ENCODE data around the gene PARS2.

Gene PARS2

DNA sequence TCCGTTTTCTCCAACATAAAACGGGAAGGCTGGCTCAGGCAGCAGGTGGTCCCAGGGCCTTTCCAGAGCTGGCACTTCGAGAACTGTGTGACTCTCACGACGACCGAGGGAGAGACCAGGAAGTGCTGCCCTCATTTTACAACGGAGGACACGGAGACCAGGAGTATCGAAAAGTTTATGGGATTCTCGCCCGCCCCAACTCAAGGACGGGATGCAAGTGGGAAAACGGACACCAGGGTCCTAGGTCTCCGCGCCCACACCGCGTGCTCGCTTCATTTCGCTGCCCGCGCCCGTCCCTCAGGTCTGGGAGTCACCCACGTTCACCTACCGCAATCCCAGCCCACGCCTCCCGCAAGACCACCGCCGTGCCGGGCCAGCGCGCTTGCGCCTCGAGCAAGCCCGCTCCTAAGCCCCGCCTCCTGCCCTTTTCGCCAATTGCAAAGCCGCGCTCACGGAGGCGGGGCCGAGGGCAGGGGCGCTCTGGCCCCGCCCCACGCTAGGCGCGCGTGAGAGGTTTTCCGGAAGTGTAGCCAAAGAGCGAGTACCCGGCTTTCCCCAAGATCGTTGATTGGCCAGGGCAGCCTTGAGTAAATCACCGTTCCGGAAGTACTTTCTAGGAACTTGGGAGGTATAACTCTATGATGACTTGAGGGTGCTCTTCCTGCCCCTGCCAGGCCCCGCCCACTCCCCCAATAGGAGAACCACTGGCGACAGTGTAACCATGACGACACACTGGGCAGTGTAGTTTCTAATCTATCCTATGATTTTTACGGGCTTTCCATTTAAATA, at the start of gene PARS2:
Gene PARS2, minus strand, starts transcription at position 391 of the 789 bp plus-strand sequence. CDS start 5,362 bp downstream, outside the sequence.
- DNase-seq: peak; percentile 99

- DNase-seq: no peak
These were observed 49.8 kb upstream of the PARS2 start for GRCh38 chr1:54814126-54814498.

DNA sequence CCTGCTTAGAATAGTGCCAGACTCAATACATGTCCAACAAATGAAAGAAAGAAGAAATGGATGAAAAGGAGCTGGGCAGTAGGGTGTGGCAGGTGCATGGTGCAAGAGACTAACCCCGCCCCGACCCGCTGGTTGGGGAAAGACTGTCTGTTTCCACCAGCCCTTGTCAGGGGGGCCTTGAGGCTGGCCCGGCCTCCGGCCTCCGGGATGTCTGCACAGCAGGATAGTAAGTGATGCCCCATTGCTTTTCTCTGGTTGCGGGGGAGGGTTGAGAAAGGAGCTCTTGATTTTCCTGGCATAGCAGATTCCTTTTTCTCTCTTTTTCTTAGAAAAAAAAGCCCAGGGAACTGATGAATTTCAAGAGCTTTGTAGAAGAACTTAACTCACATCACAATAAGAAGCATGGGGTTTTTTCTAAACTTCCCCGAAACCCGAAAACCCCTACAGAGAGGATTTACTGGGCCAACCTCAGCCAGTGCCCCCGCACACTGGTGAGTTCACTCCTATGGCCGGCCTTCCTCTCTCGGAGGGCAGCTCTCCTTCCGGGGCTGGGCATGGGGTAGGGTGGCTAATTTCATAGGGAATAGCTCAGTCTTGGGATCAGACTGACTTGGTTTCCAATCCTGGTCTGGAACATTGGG, 49.3 kb upstream of the PARS2 start:
- DNase-seq: no peak

DNA sequence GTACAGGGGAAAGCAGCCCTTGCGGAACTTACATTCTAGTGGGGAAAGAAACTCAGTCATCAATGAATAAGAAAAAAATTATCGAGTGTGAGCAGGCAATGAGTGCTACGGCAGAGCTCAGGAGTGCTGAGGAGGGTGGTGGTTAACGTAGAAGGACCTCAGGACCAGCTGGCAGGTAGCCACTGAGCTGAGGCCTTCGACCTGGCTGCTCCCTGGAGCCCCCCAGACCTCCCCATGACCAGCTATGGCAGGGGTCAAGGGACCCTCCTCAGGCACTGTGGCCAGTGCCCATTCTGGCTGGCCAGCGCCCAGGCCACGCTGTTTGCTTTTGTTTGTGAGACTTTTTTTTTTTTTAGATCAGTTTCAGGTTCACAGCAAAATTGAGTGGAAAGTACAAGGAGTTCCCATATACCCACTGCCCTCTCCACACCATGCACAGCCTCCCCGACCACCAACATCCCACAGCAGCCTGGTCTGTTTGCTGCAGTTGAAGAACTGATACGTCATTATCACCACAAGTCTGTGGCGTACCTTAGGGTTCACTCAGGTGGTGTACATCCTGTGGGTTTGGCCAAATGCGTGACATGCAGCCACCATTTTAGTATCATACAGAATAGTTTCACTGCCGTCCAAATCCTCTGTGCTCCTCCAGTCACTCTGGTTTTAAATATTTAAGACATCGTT, 48.6 kb upstream of the PARS2 start:
- no peak for DNase-seq

- DNase-seq: no peak
These were observed 47.7 kb upstream of the PARS2 start for GRCh38 chr1:54811739-54812655.

DNA sequence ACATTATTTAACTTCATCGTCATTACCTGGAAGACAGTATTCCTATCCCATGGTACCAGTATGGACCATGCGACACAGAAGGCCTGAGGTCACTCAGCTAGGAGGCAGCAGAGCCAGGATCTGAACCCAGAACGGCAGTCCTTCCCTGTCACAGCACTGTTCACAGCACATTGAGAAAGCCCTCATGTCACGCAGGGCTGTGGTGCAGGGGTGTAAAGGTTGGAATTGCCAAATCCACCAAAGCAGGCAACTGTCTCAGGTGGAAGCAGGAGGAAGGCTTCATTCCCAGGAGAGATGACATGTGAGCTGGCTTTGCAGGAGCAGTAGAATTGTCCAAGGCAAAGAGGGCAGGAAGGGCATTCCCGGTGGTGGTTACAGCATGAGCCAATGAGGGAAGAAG, 46.7 kb upstream of the PARS2 start:
- DNase-seq: no peak

DNA sequence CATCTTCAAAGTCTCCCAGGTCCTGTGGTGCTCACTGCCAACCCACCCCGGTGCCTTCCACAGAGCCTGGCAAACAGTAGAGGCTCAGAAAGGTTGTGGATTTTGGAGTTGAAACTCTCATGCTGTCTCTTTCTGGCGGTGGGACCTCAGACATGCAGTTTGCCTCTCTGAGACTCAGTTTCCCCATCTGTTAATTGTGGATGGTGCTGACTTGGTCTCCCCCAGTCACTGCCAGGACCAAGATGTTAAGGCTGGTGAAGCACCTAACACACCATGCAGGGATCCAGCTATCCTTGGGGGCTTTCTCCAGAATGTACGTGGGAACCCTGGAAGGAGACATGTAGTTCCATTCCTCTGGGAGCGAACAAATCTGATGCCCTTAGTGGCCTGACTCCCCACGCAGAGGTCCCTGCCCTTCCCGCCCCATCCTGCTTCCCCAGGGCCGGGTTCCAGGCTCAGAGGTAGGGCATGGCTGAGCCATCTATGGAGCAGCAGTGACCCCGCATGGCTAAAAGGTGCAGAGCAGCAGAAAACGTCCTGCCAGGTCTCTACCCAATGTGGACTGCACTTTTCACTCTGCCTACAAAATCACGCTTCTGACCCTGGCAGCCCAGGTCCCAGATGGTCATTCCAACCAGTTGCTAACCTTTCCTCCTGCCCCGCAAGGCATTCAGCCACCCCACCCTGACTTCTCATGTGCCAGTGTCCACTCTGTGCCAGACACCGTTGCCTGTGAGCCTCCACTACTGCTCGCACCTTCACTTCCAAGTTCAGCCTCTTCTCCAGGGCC, 46.0 kb upstream of the PARS2 start:
- peak; percentile 82 for DNase-seq

GRCh38 chr1:54809496-54810074, 45.3 kb upstream of the PARS2 start:
- DNase-seq: no peak

- peak; percentile 12 for DNase-seq
These were observed 44.3 kb upstream of the PARS2 start for GRCh38 chr1:54808443-54809207.

GRCh38 chr1:54807756-54808155, 43.4 kb upstream of the PARS2 start:
- DNase-seq: no peak

DNA sequence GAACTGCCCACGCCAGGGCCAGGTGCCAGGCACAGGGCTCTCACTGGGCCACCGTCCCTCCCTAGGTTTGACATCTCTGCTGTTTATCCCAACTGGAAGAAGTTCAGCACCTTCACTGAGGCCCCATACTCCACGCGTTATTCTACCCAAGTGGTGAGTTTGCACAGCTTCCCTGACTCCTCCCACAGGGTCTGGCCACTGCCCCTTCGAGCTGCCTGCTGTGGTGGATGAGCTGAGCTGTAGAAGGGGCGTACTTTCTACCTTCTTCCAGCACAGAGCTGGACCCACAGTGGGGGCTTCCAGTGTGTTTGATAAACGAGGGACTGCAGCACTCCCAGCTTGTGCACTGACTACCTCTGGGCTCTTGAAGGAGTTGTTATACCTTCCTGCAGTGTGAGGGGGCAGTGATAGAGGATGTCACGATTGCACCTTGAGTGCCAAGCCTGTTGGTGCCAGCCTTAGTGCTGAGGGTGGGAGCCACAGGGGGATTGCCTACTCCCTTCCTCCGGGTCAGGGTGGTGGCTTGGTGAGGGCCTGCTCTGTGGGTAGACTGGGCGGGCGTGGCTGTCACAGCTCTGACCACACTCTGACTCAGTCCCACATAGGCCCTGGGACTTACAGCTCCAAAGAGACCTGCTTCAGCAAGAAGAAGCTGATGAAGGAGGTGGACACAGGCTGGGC, 42.7 kb upstream of the PARS2 start:
- peak; percentile 37 for DNase-seq

- no peak for DNase-seq
These were observed 41.7 kb upstream of the PARS2 start for GRCh38 chr1:54805981-54806381.

DNA sequence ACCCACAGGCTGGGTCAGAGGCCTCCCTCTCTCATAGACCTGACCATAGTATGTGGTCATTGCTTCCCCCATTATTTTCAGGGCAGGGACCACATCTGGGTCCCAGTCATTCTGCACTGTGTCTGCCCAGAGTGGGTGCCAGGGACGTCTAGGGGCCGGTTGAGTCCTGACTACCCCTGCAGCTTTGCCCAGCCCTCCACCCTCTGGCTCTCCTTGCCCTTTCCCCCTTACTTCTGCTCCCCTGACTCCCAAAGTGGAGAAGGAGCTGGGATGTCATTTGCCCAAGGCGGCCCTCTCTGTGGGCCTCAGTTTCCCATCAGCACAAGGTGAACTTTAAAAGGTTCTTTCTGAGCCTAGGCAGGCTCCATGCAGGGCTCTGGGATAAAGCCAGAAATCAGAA, 41.1 kb upstream of the PARS2 start:
- no peak for DNase-seq

DNA sequence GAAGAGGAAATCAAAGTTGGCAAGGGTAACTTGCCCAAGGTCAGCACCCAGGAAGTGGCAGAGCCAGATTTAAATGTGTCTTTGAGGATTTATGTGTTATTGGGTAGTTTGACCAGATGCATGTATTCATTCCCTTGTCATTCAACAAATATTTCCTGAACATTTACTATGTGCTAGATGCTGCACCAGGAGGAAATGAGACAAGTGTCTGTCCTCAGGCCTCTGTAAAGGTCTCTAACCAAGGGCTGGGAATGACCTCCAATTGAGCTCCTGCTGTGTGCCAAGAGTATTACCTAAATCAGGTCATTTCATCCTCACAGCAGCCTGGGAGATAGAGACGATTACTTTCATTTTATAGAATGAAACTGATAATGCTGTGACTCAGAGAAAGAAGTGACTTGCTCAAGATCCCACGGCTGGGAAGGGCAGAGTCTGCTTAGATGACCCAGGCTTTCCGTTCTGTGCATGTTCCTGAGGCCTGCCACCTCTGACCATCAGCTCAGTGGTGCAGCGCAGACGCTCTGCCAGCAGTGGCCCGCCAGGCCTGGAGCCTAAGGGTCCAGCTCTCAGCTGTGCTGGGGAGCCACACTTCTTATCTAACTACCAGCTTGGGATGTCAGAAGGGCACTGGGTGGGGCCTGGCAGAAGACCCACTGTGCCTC, 40.3 kb upstream of the PARS2 start:
- DNase-seq: no peak

DNA sequence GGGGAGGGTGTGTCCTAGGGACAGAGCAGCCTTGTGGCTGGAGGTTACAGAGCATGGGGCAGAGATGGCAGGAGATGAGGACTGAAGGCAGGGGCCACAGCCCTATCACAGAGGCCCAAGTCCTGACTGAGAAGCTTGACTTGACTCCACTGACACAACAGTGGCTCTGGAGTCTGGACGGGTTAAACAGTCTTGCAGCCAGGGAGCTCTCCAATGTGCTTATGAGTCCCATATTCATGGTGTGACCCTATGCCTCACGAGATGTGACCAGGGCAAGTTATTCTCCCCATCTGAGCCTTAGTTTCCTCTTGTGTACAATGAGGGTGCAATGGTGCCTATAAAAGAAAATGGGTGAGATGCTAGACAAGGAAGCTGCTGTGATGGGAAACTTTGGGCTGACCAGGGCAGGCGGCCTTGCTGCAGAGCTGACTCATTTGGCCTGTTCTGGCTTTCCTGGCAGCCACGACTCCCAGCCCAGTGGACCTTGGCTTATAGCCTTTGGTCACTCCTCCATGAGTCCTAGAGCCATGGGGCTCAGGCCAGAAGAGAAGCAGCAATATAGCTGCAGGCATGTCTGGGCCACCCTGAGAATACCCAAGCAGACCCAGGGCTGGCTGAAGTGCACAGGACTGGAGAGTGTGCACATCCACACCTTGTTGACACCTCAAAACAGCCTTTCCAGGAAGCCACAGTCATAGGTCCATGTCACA, 39.6 kb upstream of the PARS2 start:
- DNase-seq: no peak

- peak; percentile 18 for DNase-seq
These were observed 36.8 kb upstream of the PARS2 start, which contains the start of gene TTC22 for GRCh38 chr1:54800899-54801759. Gene TTC22 (minus strand): TSS chr1:54801323. CDS start chr1:54801163, 160 bp downstream.

GRCh38 chr1:54800041-54800898, 35.9 kb upstream of the PARS2 start:
- DNase-seq: no peak
